DMS79 treated with DMSO at 0.1 percent for 48 hours (cell line): ENCODE data around the gene CYTH4.

ENCODE experiments used
- DNase-seq: peaks from one replicate; lab custom pipeline; 2025; lab: John Stamatoyannopoulos, UW

The CYTH4 gene

GRCh38 chr22:37290737-37291136, 8.4 kb downstream of the CYTH4 start:
- no peak for DNase-seq

- DNase-seq = no peak
Observed at GRCh38 chr22:37291559-37292298, 9.4 kb downstream of the CYTH4 start.

- no peak for DNase-seq
Observed at GRCh38 chr22:37292641-37293040, 10.3 kb downstream of the CYTH4 start.

GRCh38 chr22:37293172-37293571, 10.9 kb downstream of the CYTH4 start:
- DNase-seq = no peak

- no peak for DNase-seq
Observed at GRCh38 chr22:37294747-37295146, 12.4 kb downstream of the CYTH4 start.

- no peak for DNase-seq
Observed at GRCh38 chr22:37295213-37295886, 13.0 kb downstream of the CYTH4 start.

GRCh38 chr22:37295946-37296345, 13.6 kb downstream of the CYTH4 start:
- no peak for DNase-seq

GRCh38 chr22:37298748-37299495, 16.6 kb downstream of the CYTH4 start:
- DNase-seq = no peak

GRCh38 chr22:37299969-37300509, 17.7 kb downstream of the CYTH4 start:
- DNase-seq = no peak

GRCh38 chr22:37300551-37301017, 18.3 kb downstream of the CYTH4 start:
- no peak for DNase-seq

GRCh38 chr22:37301144-37301830, 19.0 kb downstream of the CYTH4 start:
- no peak for DNase-seq

- DNase-seq = no peak
Observed at GRCh38 chr22:37302674-37303555, 20.6 kb downstream of the CYTH4 start.

- no peak for DNase-seq
Observed at GRCh38 chr22:37303821-37304274, 21.5 kb downstream of the CYTH4 start.

- no peak for DNase-seq
Observed at GRCh38 chr22:37304595-37305343, 22.5 kb downstream of the CYTH4 start.

- DNase-seq = no peak
Observed at GRCh38 chr22:37305887-37306286, 23.6 kb downstream of the CYTH4 start.

- DNase-seq = no peak
Observed at GRCh38 chr22:37306494-37306829, 24.2 kb downstream of the CYTH4 start.

- DNase-seq = no peak
Observed at GRCh38 chr22:37308385-37309200, 26.3 kb downstream of the CYTH4 start.

- DNase-seq = no peak
Observed at GRCh38 chr22:37309211-37310074, 27.1 kb downstream of the CYTH4 start.
